Chondrocyte (in vitro differentiated cells): ENCODE measurements around the gene SERPINA1. TPM values are rescaled to one million over a fixed set of nuclear protein-coding genes. Genes with fewer than 3 reads are reported as not detected.

Experiments
- DNase-seq: peaks from one replicate; pipeline ENCODE4 v3.0.0; 2021; ENCODE audit warnings: mixed read lengths, low spot score
- H3K27ac Mint-ChIP-seq: one replicate; pipeline ENCODE4 v1.8.0; 2021; ENCODE audit warnings: mild to moderate bottlenecking, moderate library complexity, mixed read lengths; ENCODE audit not compliant: unreplicated experiment
- H3K27me3 Mint-ChIP-seq: 2 replicates; pipeline ENCODE4 v1.8.0; 2021; ENCODE audit warnings: low read depth, mixed read lengths
- H3K36me3 Mint-ChIP-seq: 2 replicates; pipeline ENCODE4 v1.8.0; 2021; ENCODE audit warnings: low read depth, mixed read lengths
- H3K4me1 Mint-ChIP-seq: 2 replicates; pipeline ENCODE4 v1.8.0; 2021; ENCODE audit warnings: low read depth, mild to moderate bottlenecking, mixed read lengths
- H3K4me3 Mint-ChIP-seq: one replicate; pipeline ENCODE4 v1.8.0; 2021; ENCODE audit warnings: mild to moderate bottlenecking, moderate library complexity, mixed read lengths; ENCODE audit not compliant: unreplicated experiment
- H3K9me3 Mint-ChIP-seq: 2 replicates; pipeline ENCODE4 v1.8.0; 2021; ENCODE audit warnings: low read depth, mixed read lengths
- CTCF ChIP-seq: fragments of 200-600 bp; sonication (generic); IDR thresholded peaks from 2 replicates; pipeline ENCODE4 v1.5.0; 2021; ENCODE audit warnings: antibody characterized with exemption, mild to moderate bottlenecking, moderate library complexity
- total RNA-seq: library from RNA; stranded (reverse); gene quantifications from 3 replicates; pipeline ENCODE4 v1.2.1, GENCODE V29; 2021

Gene SERPINA1
- total RNA-seq, 1 donor from 2014 or later: 0.20 TPM

GRCh38 chr14:94362614-94363133, 25.7 kb downstream of the SERPINA1 start:
- TF ChIP-seq CTCF: no peak
- H3K27ac Mint-ChIP-seq: no peak overlapping the region
- no peaks in the 10 kb centered on the region for H3K36me3 Mint-ChIP-seq
- no peak overlapping the region for H3K4me3 Mint-ChIP-seq
- H3K9me3 Mint-ChIP-seq: no peaks in the 10 kb centered on the region
- no peak for DNase-seq
- no peaks in the 10 kb centered on the region for H3K4me1 Mint-ChIP-seq
- H3K27me3 Mint-ChIP-seq: peaks cover 30% of the 10 kb centered on the region

- no peak for TF ChIP-seq CTCF
- Mint-ChIP-seq H3K9me3 (no peaks in the 10 kb centered on the region), H3K4me3 (no peak overlapping the region), H3K4me1 (no peaks in the 10 kb centered on the region), H3K36me3 (no peaks in the 10 kb centered on the region), H3K27ac (no peak overlapping the region), H3K27me3 (peaks cover 31% of the 10 kb centered on the region)
- no peak for DNase-seq
Observed at GRCh38 chr14:94361682-94362081, 26.7 kb downstream of the SERPINA1 start.

GRCh38 chr14:94360945-94361565, 27.3 kb downstream of the SERPINA1 start:
- H3K4me3 Mint-ChIP-seq: no peak overlapping the region
- H3K27ac Mint-ChIP-seq: no peak overlapping the region
- no peaks in the 10 kb centered on the region for H3K36me3 Mint-ChIP-seq
- H3K4me1 Mint-ChIP-seq: no peaks in the 10 kb centered on the region
- no peak for DNase-seq
- no peak for TF ChIP-seq CTCF
- no peaks in the 10 kb centered on the region for H3K9me3 Mint-ChIP-seq
- H3K27me3 Mint-ChIP-seq: peaks cover 33% of the 10 kb centered on the region

GRCh38 chr14:94357166-94357565, 31.2 kb downstream of the SERPINA1 start:
- Mint-ChIP-seq H3K36me3 (no peaks in the 10 kb centered on the region), H3K27ac (no peak overlapping the region), H3K4me1 (peaks cover 8% of the 10 kb centered on the region), H3K9me3 (peaks cover 3% of the 10 kb centered on the region), H3K27me3 (peaks cover 30% of the 10 kb centered on the region), H3K4me3 (no peak overlapping the region)
- TF ChIP-seq CTCF: no peak
- no peak for DNase-seq

GRCh38 chr14:94356379-94357056, 31.9 kb downstream of the SERPINA1 start:
- no peak for TF ChIP-seq CTCF
- Mint-ChIP-seq H3K4me1 (peaks cover 8% of the 10 kb centered on the region), H3K4me3 (no peak overlapping the region), H3K9me3 (peaks cover 3% of the 10 kb centered on the region), H3K27ac (no peak overlapping the region), H3K36me3 (no peaks in the 10 kb centered on the region), H3K27me3 (peaks cover 32% of the 10 kb centered on the region)
- DNase-seq: no peak
